Activated CD8-positive, alpha-beta memory T cell treated with anti-CD3 and anti-CD28 coated beads, Interleukin-2, amount 10 ng/mL, durations not matched to agents 7 days and 5 days (primary cell): ENCODE measurements around the gene HSD17B3. TPM values are rescaled to one million over a fixed set of nuclear protein-coding genes. Genes with fewer than 3 reads are reported as not detected.

Experiments used
- ATAC-seq: fragments of 150-1000 bp; cut with Tn5 transposase; one replicate; pipeline ENCODE4 v1.10.0; 2021; ENCODE audit warnings: moderate library complexity
- CTCF ChIA-PET: fragments of 350-600 bp; sonication (Branson Sonifier 250); formaldehyde crosslinking; loops from one replicate; lab custom pipeline; 2021; ENCODE audit warnings: antibody characterized with exemption; lab: Charles Lee
- DNase-seq: peaks from one replicate; pipeline ENCODE4 v3.0.0-alpha.2; 2020
- H3K27ac Mint-ChIP-seq: one replicate; pipeline ENCODE4 v1.8.0; 2021; ENCODE audit warnings: mild to moderate bottlenecking, mixed read lengths
- H3K27me3 Mint-ChIP-seq: one replicate; pipeline ENCODE4 v1.8.0; 2021; ENCODE audit warnings: mixed read lengths
- H3K36me3 Mint-ChIP-seq: one replicate; pipeline ENCODE4 v1.8.0; 2021; ENCODE audit warnings: mild to moderate bottlenecking, mixed read lengths
- H3K4me1 Mint-ChIP-seq: one replicate; pipeline ENCODE4 v1.8.0; 2021; ENCODE audit warnings: mixed read lengths
- H3K4me3 Mint-ChIP-seq: one replicate; pipeline ENCODE4 v1.8.0; 2021; ENCODE audit warnings: mild to moderate bottlenecking, moderate library complexity, mixed read lengths
- H3K9me3 Mint-ChIP-seq: one replicate; pipeline ENCODE4 v1.8.0; 2022; ENCODE audit warnings: low read depth, mixed read lengths
- total RNA-seq, 2 experiments: library from RNA; stranded (reverse); gene quantifications; one replicate each; pipeline ENCODE4 v1.2.3, GENCODE V29; 2021

The HSD17B3 gene
- under 1 TPM in 1 of 2 experiments, not detected in 1; 0.21 TPM for total RNA-seq

GRCh38 chr9:96302021-96302420 lies at the start of gene HSD17B3:
HSD17B3 (minus strand) TSS chr9:96302176; CDS start chr9:96302104, 72 bp downstream.
- no peak within 1 kb of the TSS for H3K4me3 Mint-ChIP-seq
- no peaks in the 10 kb centered on the region for H3K27me3 Mint-ChIP-seq
- H3K27ac Mint-ChIP-seq = no peak within 1 kb of the TSS

GRCh38 chr9:96350866-96351265 lies 48.9 kb upstream of the HSD17B3 start:
- CTCF ChIA-PET = no interaction called here
- Mint-ChIP-seq H3K36me3 (peaks cover 2% of the 10 kb centered on the region), H3K4me1 (no peaks in the 10 kb centered on the region), H3K27me3 (no peaks in the 10 kb centered on the region), H3K9me3 (no peaks in the 10 kb centered on the region), H3K4me3 (no peak overlapping the region), H3K27ac (no peak overlapping the region)
- ATAC-seq (no peak), DNase-seq (no peak)

More at GRCh38 chr9:96302021-96302420, at the start of gene HSD17B3:
- Mint-ChIP-seq H3K4me1 (no peaks in the 10 kb centered on the region), H3K36me3 (no peaks in the 10 kb centered on the region), H3K9me3 (no peaks in the 10 kb centered on the region)
- DNase-seq (no peak), ATAC-seq (no peak)
- CTCF ChIA-PET = interaction anchor here (2.0 kb wide), 1 partner anchor 25 kb away, joined by 4 read pairs; no protein-coding TSS in a partner anchor

DNA sequence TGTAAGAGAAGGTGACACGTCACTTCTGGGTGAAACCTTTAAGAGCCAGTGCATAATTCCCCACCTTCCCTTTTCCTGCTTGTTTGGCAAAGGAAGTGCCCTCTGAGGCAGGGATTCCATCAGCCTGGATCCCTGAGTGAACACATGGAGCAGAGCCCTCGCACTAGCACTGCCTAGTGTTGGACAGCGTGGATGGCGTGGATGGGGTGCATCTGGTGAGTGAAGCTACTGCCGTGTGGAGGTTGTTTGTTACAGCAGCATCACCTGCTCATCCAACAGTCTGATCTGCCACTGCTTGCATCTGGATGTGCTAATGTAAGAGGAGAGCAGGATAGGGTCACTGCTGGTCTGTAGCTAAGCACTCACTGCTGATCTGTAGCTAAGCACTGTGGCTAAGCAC lies 46.3 kb upstream of the HSD17B3 start:
- H3K27me3 Mint-ChIP-seq = no peaks in the 10 kb centered on the region
- H3K4me1 Mint-ChIP-seq = no peaks in the 10 kb centered on the region
- ATAC-seq (no peak), DNase-seq (no peak)
- CTCF ChIA-PET = interaction anchor here (1.1 kb wide), 1 partner anchor 30 kb away, joined by 3 read pairs; no protein-coding TSS in a partner anchor
- no peak overlapping the region for H3K4me3 Mint-ChIP-seq
- H3K36me3 Mint-ChIP-seq = peaks cover 2% of the 10 kb centered on the region
- H3K9me3 Mint-ChIP-seq = no peaks in the 10 kb centered on the region
- no peak overlapping the region for H3K27ac Mint-ChIP-seq

DNA sequence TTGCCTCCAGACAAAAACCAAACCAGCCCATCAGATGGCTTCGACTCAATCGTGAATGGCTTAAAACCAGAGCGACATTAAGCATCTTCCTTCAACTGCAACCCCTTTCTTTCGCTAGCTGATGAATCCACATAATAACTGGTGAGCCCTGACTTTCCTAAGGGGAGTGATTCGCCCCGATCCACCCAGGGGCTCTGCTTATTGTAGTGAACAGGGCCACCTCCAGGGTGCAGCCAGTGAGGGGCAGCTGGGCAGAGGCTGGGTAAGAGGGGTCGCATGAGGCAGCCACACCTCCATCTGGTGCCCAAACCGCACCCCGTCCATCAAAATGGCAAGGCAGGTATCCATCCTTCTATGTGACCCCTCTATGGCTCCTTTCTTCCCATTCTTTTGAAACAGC lies 43.6 kb upstream of the HSD17B3 start:
- Mint-ChIP-seq H3K9me3 (no peaks in the 10 kb centered on the region), H3K4me1 (no peaks in the 10 kb centered on the region), H3K36me3 (no peaks in the 10 kb centered on the region), H3K4me3 (no peak overlapping the region), H3K27ac (no peak overlapping the region), H3K27me3 (no peaks in the 10 kb centered on the region)
- no peak for DNase-seq
- ATAC-seq = no peak
- CTCF ChIA-PET = no interaction called here

DNA sequence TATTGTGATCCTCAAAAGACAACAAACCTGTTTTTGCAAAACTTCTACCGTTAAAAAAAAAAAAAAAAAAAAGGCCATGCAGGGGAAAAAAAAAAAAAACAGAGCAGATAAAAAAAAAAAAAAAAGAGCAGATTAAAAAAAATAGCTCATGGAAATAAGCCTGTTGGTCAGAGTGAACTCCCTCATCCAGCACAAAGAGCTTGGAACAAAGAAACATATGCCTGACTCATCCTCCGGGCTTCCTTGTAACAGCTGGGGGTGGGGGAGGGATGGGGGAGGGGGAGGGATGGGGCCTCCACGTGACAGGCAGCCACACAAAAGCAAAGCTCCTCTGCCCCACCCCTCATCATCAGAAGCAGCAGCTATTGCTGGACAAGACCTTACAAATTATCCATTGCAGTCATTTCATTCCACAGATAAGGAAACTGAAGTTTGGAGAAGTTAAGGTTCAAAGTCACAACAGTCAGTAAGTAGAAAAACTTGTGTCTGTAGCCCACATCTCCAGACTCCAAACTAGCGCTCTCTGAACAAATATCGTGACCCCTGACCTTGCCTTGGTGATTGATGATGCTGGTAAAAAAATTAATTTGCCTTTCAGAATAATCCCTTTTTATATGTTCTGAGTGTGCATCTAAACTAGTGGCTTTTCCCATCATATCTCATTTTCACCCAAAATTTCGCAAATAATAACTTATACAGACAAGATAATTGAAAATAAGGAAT lies 42.6 kb upstream of the HSD17B3 start:
- no peaks in the 10 kb centered on the region for H3K27me3 Mint-ChIP-seq
- H3K4me3 Mint-ChIP-seq = no peak overlapping the region
- no peaks in the 10 kb centered on the region for H3K9me3 Mint-ChIP-seq
- ATAC-seq (no peak), DNase-seq (no peak)
- H3K27ac Mint-ChIP-seq = no peak overlapping the region
- H3K36me3 Mint-ChIP-seq = no peaks in the 10 kb centered on the region
- CTCF ChIA-PET = no interaction called here
- H3K4me1 Mint-ChIP-seq = peaks cover 6% of the 10 kb centered on the region

DNA sequence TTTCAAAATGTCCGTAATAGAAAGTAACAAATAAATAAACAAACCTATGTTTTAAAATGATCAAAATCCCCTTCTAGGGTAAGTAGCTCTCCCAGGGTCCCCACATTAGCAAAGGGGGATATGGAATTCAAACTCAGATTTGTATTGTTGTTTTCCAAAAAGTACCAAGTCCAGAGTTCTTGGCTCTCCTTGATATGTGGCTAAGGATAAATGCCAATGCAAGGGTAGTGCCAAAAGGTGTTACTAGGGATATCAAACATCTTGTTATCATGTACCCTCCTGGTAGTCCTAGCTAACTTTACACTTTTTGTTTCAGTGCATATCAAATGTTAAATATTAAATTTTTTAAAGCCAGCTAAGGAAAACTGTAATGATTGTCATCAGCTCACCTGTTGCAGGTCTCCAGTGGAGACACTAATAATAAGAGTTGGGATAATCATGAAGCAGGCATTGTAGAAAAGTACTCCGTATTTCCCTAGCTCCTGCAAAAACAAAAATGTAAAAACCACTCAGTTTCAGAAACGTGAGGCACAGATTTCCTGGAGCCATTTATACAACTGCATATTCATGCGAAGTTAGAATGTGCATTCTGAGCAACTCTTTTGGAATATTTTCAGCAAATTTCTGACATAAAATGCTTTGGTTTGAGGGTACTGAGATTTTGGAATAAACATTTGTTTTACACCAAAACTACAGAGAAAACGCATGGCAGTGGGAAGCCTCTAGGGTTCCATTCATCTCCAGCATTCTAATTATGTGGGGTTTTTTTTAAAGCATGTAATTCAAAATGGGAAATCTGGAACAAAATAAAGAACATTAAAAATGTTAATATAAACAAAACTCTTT lies 41.8 kb upstream of the HSD17B3 start:
- CTCF ChIA-PET = no interaction called here
- no peak for DNase-seq

GRCh38 chr9:96342571-96343245 lies 40.7 kb upstream of the HSD17B3 start:
- no peak for DNase-seq

More for the DNA sequence above, 41.8 kb upstream of the HSD17B3 start:
- no peaks in the 10 kb centered on the region for H3K36me3 Mint-ChIP-seq
- no peaks in the 10 kb centered on the region for H3K27me3 Mint-ChIP-seq
- no peak overlapping the region for H3K4me3 Mint-ChIP-seq
- H3K4me1 Mint-ChIP-seq = peaks cover 6% of the 10 kb centered on the region
- no peaks in the 10 kb centered on the region for H3K9me3 Mint-ChIP-seq
- no peak overlapping the region for H3K27ac Mint-ChIP-seq
- no peak for ATAC-seq

DNA sequence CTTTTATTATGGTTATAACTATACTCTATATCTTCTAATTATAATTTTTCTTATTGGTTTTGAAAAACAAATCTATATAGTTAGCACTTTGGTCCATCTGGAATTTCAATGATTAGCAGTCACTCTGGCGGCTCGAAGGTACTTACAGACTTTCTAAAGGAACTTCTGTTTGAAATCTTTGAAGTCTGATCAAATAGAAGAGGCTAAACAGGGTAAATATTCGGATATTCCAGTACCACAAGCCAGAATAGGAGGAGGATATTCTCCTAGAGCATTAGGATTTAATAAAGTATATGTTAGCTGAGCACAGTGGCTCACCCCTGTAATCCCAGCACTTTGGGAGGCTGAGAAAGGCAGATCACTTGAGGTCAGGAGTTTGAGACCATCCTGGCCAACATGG lies 38.7 kb upstream of the HSD17B3 start:
- Mint-ChIP-seq H3K36me3 (no peaks in the 10 kb centered on the region), H3K4me3 (no peak overlapping the region), H3K4me1 (peaks cover 6% of the 10 kb centered on the region), H3K27ac (no peak overlapping the region), H3K27me3 (no peaks in the 10 kb centered on the region), H3K9me3 (no peaks in the 10 kb centered on the region)
- DNase-seq (no peak), ATAC-seq (no peak)
- CTCF ChIA-PET = no interaction called here

More at GRCh38 chr9:96342571-96343245, 40.7 kb upstream of the HSD17B3 start:
- no peaks in the 10 kb centered on the region for H3K36me3 Mint-ChIP-seq
- CTCF ChIA-PET = no interaction called here
- no peak for ATAC-seq
- no peak overlapping the region for H3K4me3 Mint-ChIP-seq
- peak overlapping the region; percentile 19 for H3K27ac Mint-ChIP-seq
- H3K9me3 Mint-ChIP-seq = no peaks in the 10 kb centered on the region
- H3K4me1 Mint-ChIP-seq = peaks cover 6% of the 10 kb centered on the region
- H3K27me3 Mint-ChIP-seq = no peaks in the 10 kb centered on the region

- H3K36me3 Mint-ChIP-seq = no peaks in the 10 kb centered on the region
- CTCF ChIA-PET = interaction anchor here (0.6 to 1.3 kb wide), 3 partner anchors 10 to 81 kb away, joined by 3 read pairs; no protein-coding TSS in a partner anchor
- no peaks in the 10 kb centered on the region for H3K9me3 Mint-ChIP-seq
- H3K27ac Mint-ChIP-seq = no peak overlapping the region
- H3K4me3 Mint-ChIP-seq = no peak overlapping the region
- no peak for DNase-seq
- peaks cover 6% of the 10 kb centered on the region for H3K4me1 Mint-ChIP-seq
- H3K27me3 Mint-ChIP-seq = no peaks in the 10 kb centered on the region
- no peak for ATAC-seq
Measured at GRCh38 chr9:96338299-96338698, 36.3 kb upstream of the HSD17B3 start.

DNA sequence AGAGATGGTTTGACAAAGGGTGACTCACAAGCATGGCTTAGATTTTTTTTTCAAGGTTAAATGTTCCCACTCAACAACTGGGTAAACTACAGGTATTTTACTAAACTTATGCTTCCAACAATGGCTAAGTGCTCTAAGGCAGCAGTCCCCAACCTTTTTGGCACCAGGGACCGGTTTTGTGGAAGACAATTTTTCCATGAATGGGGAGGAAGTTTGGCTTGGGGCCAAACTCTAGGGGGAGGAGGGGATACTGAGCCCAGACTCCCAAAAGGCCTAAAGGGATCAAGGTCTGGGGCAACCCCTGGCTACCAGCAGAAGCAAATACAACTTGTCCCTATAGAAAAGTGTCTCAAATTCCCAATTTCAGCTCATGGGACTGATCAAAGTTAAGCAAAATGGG lies 32.0 kb upstream of the HSD17B3 start:
- H3K36me3 Mint-ChIP-seq = no peaks in the 10 kb centered on the region
- H3K4me3 Mint-ChIP-seq = no peak overlapping the region
- H3K4me1 Mint-ChIP-seq = no peaks in the 10 kb centered on the region
- no peaks in the 10 kb centered on the region for H3K9me3 Mint-ChIP-seq
- DNase-seq (no peak), ATAC-seq (no peak)
- CTCF ChIA-PET = interaction anchor here (1.2 kb wide), 1 partner anchor 8 kb away, joined by 4 read pairs; no protein-coding TSS in a partner anchor
- H3K27ac Mint-ChIP-seq = no peak overlapping the region
- H3K27me3 Mint-ChIP-seq = no peaks in the 10 kb centered on the region

DNA sequence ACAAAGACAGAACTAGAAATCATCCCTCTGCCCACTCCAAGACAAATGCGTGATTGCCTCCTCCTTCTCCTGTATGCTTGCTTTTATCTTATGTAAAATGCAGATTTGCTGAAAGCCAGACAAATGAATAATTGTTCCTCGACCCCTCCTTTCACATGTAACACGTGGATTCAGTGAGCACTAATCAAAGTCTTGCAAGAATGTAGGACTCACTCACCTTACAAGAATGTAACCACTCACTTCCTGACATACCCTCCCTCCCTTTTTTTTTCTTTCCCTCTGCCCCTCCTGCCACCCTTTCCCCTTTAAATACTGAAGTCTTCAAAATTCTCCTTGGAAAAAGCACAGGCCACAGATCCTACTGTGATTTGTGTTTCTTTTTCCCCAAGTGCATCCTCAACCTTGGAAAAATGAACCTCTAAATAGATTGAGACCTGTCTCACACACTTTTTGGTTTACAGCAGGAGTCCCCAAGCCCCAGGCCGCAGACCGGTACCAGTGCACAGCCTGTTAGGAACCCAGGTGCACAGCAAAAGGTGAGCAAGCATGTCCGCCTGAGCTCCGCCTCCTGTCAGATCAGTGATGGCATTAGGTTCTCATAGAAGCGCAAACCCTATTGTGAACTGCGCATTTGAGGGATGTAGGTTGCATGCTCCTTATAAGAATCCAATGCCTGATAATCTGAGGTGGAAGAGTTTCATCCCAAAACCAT lies 29.4 kb upstream of the HSD17B3 start:
- DNase-seq (no peak), ATAC-seq (no peak)
- no peaks in the 10 kb centered on the region for H3K36me3 Mint-ChIP-seq
- H3K27me3 Mint-ChIP-seq = no peaks in the 10 kb centered on the region
- no peak overlapping the region for H3K4me3 Mint-ChIP-seq
- CTCF ChIA-PET = no interaction called here
- H3K9me3 Mint-ChIP-seq = no peaks in the 10 kb centered on the region
- H3K4me1 Mint-ChIP-seq = no peaks in the 10 kb centered on the region
- H3K27ac Mint-ChIP-seq = no peak overlapping the region

- Mint-ChIP-seq H3K27ac (no peak overlapping the region), H3K4me3 (no peak overlapping the region), H3K4me1 (no peaks in the 10 kb centered on the region), H3K9me3 (no peaks in the 10 kb centered on the region), H3K36me3 (no peaks in the 10 kb centered on the region), H3K27me3 (no peaks in the 10 kb centered on the region)
- CTCF ChIA-PET = interaction anchor here (0.6 to 2.5 kb wide), 22 partner anchors 9 to 355 kb away, joined by 3 to 17 read pairs (median 4); partner anchors contain the start of genes HSD17B3 and SLC35D2
- DNase-seq (peak; percentile 53), ATAC-seq (peak; percentile 71)
Measured at GRCh38 chr9:96327694-96328352, 25.8 kb upstream of the HSD17B3 start.
